ENCODE data around the gene FAM3A.

GRCh38 chrX:154481195-154481594, 34.8 kb downstream of the FAM3A start:
- TF ChIP-seq POLR2A (IDR thresholded peaks at IDR 0.05) = no peak
- TF ChIP-seq, protein P1, sequence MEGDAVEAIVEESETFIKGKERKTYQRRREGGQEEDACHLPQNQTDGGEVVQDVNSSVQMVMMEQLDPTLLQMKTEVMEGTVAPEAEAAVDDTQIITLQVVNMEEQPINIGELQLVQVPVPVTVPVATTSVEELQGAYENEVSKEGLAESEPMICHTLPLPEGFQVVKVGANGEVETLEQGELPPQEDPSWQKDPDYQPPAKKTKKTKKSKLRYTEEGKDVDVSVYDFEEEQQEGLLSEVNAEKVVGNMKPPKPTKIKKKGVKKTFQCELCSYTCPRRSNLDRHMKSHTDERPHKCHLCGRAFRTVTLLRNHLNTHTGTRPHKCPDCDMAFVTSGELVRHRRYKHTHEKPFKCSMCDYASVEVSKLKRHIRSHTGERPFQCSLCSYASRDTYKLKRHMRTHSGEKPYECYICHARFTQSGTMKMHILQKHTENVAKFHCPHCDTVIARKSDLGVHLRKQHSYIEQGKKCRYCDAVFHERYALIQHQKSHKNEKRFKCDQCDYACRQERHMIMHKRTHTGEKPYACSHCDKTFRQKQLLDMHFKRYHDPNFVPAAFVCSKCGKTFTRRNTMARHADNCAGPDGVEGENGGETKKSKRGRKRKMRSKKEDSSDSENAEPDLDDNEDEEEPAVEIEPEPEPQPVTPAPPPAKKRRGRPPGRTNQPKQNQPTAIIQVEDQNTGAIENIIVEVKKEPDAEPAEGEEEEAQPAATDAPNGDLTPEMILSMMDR (IDR thresholded peaks at IDR 0.05) = no peak

Measured in testis (tissue), 2 donors.